GM18868 (cell line): Measurements from ENCODE around the gene KRTAP5-8.
"Not testable (repeated sequence)": the region's sequence is repeated elsewhere in the genome, so short reads cannot be mapped to it uniquely, and the experiment has no call there.

Experiments used
- ATAC-seq: cut with Tn5 transposase; IDR thresholded peaks from one replicate; pipeline ENCODE4 v1.9.1; 2021; ENCODE audit warnings: mild to moderate bottlenecking, moderate library complexity; ENCODE audit not compliant: unreplicated experiment

KRTAP5-8 gene, protein sequence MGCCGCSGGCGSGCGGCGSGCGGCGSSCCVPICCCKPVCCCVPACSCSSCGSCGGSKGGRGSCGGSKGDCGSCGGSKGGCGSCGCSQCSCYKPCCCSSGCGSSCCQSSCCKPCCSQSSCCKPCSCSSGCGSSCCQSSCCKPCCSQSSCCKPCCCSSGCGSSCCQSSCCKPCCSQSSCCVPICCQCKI

DNA sequence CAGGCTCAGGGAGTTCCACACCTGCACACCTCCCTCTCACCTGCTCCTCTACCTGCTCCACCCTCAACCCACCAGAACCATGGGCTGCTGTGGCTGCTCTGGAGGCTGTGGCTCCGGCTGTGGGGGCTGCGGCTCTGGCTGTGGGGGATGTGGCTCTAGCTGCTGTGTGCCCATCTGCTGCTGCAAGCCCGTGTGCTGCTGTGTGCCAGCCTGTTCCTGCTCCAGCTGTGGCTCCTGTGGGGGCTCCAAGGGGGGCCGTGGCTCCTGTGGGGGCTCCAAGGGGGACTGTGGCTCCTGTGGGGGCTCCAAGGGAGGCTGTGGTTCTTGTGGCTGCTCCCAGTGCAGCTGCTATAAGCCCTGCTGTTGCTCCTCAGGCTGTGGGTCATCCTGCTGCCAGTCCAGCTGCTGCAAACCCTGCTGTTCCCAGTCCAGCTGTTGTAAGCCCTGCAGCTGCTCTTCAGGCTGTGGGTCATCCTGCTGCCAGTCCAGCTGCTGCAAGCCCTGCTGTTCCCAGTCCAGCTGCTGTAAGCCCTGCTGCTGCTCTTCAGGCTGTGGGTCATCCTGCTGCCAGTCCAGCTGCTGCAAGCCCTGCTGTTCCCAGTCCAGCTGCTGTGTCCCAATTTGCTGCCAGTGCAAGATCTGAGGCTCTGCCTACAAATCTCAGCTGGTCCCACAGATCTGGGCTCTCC is at the start of gene KRTAP5-8:
KRTAP5-8 (plus strand) TSS at position 49 of the 689 bp plus-strand sequence; CDS start at position 80, 31 bp downstream.
- ATAC-seq = not testable (repeated sequence)

DNA sequence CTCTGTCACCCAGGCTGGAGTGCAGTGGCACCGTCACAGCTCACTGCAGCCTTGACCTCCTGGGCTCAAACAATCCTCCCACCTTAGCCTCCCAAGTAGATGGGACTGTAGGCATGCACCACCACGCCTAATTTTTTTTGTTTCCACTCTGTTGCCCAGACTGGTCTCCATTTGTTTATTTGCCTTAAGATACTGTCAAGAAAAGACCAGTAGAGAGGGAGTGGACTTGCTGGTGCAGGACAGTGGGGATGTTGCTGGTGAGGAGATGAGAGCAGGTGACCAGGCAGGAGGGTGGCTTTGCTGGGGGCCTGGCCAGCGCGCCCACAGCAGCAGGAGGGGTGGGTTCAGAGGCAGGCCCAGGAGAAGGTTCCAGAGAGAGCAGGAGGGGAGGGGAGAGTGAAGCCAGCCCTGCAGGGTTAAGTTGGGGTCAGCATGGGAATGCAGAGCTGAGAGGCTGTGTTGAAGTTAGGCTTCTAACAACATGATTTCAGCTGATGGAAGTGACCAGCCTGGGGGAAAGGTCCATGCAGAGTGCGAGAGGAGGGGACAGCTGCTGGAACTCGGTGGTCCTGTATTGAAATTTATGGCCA is 49.0 kb upstream of the KRTAP5-8 start:
- no peak for ATAC-seq

DNA sequence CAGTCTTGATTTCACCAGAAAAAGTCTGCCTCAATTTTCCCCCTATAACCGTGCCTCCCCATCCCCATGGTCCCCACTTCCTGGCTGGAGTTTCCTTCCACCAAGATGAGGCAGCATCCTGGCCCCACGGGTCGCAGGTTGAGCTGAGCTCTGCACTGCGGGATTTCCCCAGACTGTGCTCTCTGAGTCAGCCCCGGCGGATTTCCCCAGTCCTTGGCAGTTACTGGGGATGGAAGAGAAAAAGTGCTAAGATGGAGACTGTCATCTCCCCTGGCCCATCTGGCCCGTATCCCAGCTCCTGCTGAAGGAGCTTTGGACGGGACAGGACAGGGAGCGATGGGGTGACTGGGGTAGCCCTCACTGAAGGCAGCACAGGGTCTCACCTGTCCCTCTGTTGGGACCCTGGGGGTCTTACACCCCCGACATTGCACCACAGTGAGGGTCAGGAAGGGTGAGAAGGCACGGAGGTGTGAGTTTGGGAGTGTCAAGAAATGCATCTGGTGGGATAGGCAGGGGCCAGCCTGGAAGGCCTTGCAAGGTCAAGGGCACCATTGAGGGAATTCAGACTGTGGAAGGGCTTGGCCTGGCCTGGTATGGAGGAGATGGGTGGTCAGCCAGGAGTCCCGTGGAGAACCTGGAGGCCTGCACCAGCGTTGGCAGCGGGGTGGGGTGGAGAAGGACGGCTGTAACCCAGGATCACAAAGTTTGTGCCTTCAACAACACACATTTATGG is 48.3 kb upstream of the KRTAP5-8 start:
- no peak for ATAC-seq

DNA sequence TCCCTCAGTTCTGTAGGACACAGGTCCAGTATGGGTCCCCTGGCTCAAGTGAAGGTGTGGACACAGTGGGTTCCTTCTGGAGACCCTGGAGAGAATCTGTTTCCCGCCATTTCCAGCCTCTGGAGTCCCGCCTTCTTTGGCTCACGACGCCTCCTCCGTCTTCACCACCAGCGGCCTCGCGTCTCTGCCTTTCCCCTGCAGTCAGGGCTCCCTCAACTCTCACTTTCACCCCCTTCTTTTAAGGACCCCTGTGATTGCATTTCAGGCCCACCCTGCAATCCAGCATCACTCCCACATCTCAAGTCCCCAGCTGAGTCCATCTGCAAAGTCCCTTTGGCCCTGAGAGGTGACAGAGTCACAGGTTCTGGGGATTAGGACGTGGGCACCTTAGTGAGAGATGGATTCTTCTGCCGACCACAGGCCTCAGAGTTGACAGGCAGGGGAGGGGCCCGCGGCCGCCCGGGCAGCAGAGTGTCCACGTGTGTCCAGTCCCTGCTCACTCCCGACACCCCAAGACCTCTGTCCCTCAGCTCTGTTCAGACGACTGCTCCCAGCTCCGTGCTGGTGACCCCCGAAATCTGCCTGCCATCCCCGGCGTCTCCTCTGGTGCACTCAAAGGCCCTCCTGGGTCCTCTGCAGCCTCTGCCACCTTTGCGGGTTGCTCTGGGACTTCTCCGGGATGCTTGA is 47.6 kb upstream of the KRTAP5-8 start:
- no peak for ATAC-seq

DNA sequence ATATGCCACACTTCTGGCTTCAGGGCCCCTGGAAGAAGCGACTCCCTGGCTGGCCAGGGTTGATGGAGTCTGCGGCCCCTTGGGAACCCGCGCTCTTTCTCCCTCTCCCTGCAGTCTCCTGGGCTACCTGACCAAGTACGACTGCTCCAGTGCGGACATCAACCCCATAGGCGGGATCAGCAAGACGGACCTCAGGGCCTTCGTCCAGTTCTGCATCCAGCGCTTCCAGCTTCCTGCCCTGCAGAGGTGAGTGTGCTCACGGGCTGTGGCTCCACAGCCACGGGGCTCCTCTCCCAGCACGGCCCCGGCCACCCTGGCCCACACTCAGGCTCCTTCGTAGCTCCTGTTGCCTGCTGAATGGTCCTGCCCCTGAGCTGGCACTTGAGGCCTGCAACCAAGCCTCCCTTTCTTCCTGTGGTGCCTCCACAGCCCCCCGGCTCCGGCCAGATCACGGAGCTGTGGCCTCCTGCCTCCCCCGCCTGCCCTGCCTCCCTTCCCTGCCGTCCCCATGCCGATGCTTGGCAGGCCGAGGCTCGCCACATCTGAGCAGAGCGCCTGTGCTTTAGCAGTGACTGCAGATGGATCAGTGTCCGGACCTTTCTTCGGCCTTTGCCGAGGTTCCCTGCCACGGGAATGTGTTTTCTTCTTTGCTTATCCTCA is 47.0 kb upstream of the KRTAP5-8 start:
- no peak for ATAC-seq

DNA sequence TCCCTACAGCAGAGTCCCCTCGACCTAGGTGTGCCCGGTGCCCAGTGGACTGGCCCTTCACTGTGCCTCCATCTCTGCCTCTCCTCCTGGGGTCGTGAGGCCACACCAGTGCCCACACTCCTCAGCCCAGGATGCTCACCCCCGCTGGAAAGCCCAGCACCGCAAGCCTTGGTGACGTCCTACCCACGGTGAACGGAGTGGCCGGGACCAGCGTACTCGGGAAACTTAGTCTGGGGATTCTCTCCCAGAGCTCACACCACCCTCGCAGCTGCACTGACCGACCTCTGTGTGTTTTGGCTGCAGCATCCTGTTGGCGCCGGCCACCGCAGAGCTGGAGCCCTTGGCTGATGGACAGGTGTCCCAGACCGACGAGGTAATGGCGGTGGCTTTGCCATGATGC is 46.3 kb upstream of the KRTAP5-8 start:
- no peak for ATAC-seq

DNA sequence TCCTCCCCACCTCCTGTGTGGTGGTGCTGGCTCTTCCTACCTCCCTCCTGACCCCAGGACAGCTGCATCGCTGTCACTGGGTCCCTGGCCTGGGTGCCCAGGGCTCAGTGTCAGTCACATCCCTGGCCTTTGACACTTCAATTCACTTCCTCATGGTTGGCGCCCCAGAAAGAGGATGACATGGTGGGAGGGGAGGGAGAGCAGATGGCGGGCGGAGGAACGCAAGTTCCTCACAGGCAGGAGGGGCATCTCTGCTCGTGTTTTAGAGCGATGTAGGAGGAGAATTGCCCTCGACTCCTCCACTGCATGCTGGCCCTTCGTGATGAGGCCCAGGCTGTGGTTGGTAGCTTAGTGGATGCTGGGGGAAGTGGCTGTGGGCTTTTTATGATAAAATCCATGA is 45.9 kb upstream of the KRTAP5-8 start:
- no peak for ATAC-seq

DNA sequence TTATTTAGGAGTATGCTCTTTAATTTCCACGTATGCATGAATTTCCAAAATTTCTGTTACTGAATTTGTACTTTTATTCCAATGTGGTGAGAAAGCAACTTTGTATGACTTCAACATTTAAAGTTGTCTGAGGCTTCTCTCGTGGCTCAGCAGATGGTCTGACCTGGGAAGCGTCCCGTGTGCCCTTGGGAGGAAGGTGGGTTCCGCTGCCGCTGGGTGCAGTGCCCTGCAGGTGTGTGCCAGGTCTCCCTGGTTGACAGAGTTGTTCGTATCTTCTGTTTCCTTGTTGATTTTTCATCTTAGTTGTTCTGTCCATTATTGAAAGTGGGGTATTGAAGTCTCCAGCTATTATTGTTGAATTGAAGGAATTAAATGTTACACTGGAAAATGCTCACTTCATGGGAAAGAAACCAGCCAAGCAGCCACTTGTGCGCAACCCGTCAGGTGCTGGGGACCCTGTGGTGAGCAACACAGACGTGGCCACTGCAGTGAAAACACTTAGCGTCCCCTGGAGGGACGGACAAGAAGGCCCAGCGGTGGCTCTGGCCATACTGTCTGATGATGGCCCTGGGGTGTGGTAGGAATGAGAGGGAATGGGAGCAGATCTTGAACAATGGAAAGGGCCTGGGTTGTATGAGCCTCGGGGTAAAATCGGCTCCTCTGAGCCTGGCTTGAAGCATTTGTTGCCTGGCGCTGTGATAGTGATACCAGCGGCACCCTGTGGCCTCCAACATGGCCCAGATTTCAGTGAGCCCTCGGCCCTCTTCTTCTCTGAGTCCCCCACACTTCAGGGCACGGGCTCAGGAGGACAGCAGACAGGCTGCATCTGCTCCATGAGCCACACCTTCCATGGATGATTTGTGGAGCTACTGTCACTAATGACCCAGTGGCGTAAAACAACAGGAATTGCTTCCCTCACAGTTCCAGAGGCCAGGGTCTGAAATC is 42.3 kb upstream of the KRTAP5-8 start:
- no peak for ATAC-seq

DNA sequence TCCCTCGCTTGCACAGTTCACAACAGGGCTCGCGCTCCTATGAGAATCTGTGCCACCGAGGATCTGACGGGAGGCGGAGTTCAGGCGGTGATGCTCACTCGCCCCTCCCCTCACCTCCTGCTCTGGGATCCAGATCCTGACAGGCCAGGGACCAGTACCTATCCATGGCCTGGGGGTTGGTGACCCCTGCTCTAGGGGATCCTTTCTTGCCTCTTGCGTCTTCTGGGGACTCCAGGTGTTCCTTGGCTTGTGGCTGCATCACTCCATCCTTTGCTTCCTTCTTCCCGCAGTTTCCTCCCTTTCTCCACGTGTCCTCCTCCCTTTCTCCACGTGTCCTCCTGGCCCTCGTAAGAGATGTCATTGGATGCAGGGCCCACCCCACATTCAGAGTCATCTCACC is 41.4 kb upstream of the KRTAP5-8 start:
- ATAC-seq = no peak

DNA sequence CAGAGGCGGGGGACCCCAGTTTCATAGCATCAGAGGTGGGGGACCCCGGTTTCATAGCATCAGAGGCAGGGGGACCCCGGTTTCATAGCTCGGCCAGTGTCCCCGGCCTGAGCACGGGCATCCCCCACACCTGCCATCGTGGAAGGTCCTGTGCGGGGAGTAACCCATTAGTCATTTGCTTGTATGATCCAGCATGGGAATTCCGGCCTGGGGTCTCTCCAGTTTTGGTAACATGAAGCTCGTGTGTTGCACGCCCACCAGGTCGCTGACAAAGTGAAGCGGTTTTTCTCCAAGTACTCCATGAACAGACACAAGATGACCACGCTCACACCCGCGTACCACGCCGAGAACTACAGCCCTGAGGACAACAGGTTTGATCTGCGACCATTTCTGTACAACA is 39.7 kb upstream of the KRTAP5-8 start:
- ATAC-seq = no peak

DNA sequence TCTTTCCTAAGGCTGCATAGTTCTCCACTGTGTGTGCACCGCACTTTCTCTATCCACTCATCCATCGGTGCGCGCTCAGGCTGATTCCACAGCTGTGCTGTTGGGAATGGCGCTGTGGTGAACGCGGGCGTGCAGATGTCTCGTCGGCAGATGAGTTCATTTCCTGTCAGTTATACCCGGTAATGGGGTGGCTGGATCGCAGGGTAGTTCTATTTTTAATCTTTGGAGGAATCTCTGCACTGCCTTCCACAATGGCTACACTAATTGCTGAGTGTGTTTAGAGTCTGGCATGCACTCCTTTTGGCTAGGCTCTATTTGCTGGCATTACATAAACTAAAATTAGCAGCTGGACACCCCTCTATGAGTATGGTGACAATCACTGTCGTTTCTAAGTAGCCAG is 38.7 kb upstream of the KRTAP5-8 start:
- no peak for ATAC-seq

DNA sequence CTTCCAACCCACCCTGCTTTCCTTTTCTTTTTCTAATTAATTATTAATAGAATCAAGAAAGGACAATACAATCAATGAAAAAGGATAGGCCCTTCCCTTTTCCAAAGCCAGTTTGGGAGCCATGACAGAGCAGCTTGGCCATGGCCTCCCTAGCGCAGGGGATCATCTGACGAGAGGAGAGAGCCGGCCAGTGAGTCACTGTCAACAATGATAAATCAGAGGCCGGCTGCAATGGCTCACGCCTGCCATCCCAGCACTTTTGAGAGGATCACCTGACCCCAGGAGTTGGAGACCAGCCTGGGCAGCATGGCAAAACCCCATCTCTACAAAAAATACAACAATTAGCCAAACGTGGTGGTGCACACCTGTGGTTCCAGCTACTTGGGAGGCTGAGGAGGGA is 38.3 kb upstream of the KRTAP5-8 start:
- ATAC-seq = no peak

DNA sequence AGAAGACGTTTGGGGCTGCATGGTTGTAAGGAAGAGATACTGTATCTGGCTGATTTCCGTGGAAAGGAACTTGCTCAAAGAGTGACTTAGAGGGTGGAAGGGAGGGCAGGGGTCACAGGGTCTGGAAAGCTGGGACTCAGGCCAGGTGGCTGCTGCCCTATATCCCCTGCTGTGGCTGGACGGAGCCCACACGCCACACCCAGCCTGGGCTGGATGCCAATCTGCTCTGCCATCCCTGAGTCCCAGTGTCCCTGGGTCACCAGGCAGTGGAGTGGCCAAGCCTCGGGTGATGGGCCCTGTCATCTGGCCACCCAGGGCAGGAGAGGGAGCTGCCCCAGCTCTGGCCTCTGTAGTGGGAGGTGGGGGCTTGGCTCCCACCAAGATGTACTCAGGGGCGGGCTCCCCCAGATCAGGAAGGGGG is 37.2 kb upstream of the KRTAP5-8 start:
- ATAC-seq = no peak

DNA sequence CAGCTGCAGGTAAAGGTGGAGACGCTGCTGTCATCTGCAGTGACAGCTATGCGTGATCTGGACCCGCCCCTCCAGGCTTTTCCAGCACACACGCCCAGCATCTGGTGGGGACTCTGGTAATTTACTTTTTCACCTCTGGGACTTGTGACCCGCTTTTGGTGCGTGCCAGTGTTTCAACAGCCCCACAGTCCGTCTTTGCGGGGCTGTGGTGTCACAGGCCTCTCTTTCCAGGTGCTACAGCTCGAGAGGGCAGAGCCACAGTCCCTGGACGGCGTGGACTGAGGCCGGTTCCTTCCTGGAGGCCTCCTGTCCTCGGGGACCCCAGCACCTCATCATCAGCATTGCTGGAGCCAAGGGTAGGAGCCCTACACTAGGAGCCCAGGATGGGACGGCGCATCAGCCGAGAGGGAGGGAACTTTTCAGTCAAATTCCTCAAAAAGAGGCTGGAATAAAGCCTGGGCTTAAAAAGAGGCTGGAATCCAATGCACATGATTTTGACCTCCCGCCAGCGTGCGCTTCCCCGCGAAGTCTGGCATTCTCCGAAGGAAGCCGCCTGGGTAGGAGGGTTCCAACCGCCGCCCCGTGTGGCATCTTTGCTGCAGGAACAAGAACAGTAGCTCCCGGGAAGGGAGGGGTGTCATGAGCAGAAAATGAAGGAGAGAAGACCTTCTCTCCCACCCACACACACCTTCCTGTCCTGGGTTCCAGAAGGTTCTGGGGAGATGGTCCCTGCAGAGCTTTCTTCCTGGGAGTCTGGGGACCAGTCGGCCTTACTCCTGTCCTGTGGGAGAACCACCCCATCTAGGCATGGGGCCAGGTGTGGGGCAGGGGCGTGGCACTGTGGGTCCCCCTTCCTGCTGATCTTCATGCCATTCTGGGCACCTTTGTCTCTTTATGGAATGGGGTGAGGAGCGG is 36.5 kb upstream of the KRTAP5-8 start:
- no peak for ATAC-seq

DNA sequence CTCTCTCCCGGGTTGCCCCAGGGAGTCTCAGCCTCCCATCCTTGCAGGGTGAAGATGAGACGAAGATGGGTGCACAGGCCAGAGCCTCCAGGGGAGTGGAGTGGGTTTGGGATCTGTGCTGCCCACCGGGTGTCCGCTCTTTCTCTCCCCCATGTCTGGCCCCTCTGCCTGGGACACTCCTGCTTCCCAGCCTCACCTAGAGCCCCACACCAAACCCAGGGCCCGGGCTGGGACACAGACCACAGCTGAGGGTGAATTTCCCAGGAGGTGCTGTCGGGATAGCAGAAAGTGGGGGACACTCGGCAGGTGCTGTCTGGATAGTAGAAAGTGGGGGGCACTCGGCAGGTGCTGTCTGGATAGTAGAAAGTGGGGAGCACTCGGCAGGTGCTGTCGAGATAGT is 35.8 kb upstream of the KRTAP5-8 start:
- ATAC-seq = no peak

DNA sequence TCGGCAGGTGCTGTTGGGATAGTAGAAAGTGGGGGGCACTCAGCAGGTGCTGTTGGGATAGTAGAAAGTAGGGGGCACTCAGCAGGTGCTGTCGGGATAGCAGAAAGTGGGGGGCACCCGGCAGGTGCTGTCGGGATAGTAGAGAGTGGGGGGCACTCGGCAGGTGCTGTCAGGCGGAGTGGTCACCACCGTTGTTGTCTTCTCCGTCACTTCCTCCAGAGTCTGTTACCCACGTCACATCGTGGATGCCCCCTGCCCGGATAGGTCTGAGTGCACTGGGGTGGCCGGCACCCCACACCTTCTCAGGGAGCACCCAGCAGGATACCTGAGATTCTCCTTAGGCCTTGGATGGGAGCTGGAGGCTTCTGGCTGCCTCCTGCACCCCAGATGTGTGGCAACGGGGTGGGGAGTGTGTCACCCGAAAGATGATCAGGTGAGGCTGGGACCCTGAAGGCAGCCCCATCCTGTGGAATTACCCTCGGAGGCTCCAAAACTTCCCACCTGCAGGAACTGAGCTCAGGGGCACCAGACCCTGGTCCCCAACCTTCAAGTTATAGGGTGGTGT is 34.9 kb upstream of the KRTAP5-8 start:
- ATAC-seq = no peak

DNA sequence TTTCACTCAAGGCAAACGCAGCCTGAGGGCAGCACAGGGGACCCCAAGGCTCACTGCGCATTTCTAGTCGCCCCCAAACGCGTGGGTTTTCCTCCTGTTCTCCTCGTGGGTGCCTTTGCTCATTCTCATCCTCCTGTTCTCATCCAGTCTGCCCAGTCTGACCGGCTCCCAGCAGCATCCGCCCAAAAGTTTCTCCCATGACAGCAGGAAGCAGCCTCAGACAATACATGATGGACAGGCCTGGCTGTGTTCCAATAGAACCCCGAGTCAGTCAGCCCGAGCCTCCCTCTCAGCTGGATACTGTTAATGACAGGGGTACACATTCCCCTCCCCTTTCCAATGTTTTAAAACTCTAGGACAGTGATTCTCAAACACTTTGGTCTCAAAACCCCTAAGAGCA is 33.3 kb upstream of the KRTAP5-8 start:
- no peak for ATAC-seq

DNA sequence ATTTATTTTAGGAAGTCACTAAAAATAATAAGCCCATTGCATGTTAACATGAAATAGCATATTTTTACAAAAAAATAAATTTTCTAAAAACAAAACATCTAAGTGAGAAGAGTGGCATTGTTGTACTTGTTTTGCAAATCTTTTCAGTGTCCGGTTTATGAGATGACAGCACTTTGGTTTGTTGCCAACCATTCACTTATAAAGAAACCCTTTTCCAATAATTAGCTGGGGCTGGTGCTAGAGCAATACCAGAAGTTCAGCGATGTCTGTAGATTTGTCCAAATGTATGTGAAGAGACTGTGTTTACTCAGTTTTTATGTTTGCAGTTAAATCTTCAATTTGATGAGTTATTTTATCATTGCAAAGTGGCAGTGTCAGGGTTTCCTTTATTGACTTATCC is 32.8 kb upstream of the KRTAP5-8 start:
- no peak for ATAC-seq
